Transverse colon (tissue), 3 donors: ENCODE measurements around the gene SCD5.

ENCODE experiments used
- CTCF ChIP-seq, 5 experiments: fragments of 200-600 bp in 3 of 5; fragments of 450-650 bp in 2 of 5; sonication (generic) in 3 of 5; IDR thresholded peaks; 1 replicate in 2 of 5; 2 replicates in 3 of 5; pipeline ENCODE4 v1.5.1; 2016 to 2017; ENCODE audit warnings: antibody characterized with exemption in 5 of 5, inconsistent platforms in 3 of 5, mild to moderate bottlenecking in 2 of 5, moderate library complexity in 1 of 5
- EP300 ChIP-seq: sonication (generic); formaldehyde crosslinking; IDR thresholded peaks from one replicate; pipeline ENCODE4 v1.6.1; 2017; ENCODE audit warnings: antibody characterized with exemption, low read depth

- TF ChIP-seq CTCF (IDR thresholded peaks at IDR 0.05) (no peak), EP300 (no peak)
Measured at GRCh38 chr4:82797405-82798111, 1.0 kb downstream of the SCD5 start.
